VCaP (cell line): ENCODE measurements around the gene LIPJ.

Source experiments
- H3K27ac ChIP-seq: fragments of 450-650 bp; 2 replicates; pipeline ENCODE4 v1.5.1; 2017
- TF ChIP-seq, protein P1 (sequence below): fragments of 450-650 bp; conservative IDR thresholded peaks from 2 replicates; pipeline ENCODE4 v1.5.1; 2017; ENCODE audit warnings: mild to moderate bottlenecking, moderate library complexity

Gene LIPJ

DNA sequence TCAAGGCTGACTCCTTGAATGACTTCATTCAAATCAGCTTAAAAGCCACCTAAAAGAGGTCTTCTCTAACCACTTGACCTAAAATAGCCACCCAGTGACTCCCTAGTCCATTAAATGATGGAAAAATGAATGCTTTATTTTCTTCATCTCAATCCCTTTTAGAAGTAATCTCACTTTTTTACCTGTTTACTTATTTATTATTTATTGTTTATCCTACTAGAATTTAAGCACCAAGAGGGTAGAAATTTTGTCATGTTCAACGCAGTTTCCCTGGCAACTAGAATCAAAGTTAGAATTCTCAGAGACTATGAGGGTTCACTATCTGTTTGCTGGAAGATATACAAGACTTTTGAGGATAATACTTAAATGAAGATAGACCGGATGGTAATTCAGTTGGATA lies at the start of gene LIPJ:
Gene LIPJ (plus strand): TSS at position 301 of the 400 bp plus-strand sequence. CDS start 3,926 bp downstream, outside the sequence.
- TF ChIP-seq, protein P1, sequence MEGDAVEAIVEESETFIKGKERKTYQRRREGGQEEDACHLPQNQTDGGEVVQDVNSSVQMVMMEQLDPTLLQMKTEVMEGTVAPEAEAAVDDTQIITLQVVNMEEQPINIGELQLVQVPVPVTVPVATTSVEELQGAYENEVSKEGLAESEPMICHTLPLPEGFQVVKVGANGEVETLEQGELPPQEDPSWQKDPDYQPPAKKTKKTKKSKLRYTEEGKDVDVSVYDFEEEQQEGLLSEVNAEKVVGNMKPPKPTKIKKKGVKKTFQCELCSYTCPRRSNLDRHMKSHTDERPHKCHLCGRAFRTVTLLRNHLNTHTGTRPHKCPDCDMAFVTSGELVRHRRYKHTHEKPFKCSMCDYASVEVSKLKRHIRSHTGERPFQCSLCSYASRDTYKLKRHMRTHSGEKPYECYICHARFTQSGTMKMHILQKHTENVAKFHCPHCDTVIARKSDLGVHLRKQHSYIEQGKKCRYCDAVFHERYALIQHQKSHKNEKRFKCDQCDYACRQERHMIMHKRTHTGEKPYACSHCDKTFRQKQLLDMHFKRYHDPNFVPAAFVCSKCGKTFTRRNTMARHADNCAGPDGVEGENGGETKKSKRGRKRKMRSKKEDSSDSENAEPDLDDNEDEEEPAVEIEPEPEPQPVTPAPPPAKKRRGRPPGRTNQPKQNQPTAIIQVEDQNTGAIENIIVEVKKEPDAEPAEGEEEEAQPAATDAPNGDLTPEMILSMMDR, result no peak
- no peak within 1 kb of the TSS for H3K27ac ChIP-seq

GRCh38 chr10:88537322-88537721 lies 49.2 kb upstream of the LIPJ start:
- TF ChIP-seq, protein P1, result no peak
- H3K27ac ChIP-seq, result no peak overlapping the region

DNA sequence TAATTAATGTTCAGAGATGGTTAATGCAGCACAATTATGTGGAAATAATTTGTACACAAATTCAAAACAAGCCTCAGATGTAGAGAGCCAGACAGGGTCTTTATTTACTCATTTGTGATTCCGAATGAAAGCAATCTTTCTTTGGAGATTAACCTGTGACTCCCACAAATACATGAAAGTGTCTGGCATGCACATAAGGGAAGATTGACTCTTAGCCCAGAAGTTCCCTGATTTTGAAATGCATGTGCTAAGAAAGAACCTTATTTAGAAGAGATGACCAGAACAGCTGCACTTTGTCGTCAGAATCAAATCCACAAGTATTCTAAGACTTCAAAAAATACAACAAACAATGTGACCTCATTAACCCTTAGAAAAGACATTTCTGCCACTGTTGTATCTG lies 48.5 kb upstream of the LIPJ start:
- H3K27ac ChIP-seq, result no peak overlapping the region
- TF ChIP-seq, protein P1, result no peak

DNA sequence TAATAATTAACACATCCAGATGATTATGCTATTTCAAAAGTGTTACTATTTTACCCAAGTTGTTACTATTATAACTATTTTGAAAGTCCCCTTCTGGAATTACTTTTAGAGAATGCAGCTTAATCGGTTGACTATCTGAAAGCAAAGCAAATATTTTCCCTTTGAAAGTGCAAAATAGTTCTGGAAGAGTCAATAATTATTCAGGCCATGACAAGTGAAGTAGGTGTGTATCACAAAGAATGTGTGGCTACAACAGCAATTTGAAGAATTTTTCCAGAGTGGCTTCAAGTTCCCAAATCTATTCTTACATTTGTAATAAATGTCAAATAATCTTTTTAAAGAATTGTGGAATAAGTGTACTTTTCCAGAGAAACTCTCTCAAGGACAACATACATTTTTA lies 46.2 kb upstream of the LIPJ start:
- peak overlapping the region; percentile 83 for H3K27ac ChIP-seq
- TF ChIP-seq, protein P1, result no peak

DNA sequence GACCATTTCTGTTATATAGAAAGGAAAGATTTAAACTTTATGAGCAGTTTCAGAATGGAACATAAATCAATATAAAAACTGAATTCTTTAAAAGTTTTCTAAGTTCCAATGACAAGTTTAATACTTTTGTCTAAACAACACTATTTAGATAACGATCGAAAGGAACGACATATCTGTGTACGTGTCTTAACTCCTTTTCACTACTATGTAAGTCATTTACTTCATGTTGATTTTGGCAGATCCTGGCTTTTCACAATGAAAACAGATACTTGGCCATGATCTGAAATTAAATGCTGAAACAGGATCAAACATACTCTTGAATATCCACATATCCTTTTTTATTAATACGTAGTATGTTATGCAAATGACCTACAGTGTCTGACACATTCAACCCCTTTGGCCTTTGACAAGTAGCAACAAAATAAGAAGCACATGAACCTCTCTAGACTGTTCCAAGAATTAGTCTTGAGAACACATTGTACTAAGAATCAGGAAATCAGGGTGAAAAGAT lies 45.4 kb upstream of the LIPJ start:
- peak overlapping the region; percentile 83 for H3K27ac ChIP-seq
- TF ChIP-seq, protein P1, result no peak

GRCh38 chr10:88542522-88542921 lies 44.0 kb upstream of the LIPJ start:
- TF ChIP-seq, protein P1, result no peak

GRCh38 chr10:88544140-88544870 lies 42.3 kb upstream of the LIPJ start:
- peak overlapping the region; percentile 83; the same call in 1 of the 2 replicates for H3K27ac ChIP-seq
- TF ChIP-seq, protein P1, result no peak

More at GRCh38 chr10:88542522-88542921, 44.0 kb upstream of the LIPJ start:
- H3K27ac ChIP-seq, result peak overlapping the region; percentile 83
